AML-193 (cell line): Measurements from ENCODE around the gene MRPS18A.
"Not testable (repeated sequence)": the region's sequence is repeated elsewhere in the genome, so short reads cannot be mapped to it uniquely, and the experiment has no call there.

Experiments used
- DNase-seq, 2 experiments: peaks; one replicate each; lab custom pipeline; 2025; lab: John Stamatoyannopoulos, UW

The MRPS18A gene

DNA sequence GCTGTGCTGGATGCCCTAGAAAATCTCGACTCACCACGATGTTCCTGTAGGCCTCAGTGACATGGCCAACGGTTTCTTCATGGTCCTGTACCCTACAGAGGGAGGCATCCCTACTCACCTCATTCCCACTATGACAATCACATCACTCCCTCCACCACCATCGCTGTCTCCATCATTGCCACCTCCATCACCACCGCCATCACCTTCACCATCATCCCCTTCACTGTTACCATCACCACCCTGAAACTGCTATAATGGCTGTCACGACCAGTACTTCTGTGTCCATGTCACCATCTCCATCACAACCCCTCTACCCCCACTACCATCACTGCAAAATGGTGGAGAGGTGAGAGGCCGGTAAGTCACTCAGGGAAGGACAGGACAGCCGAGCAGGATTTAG lies 29.8 kb upstream of the MRPS18A start:
- no peak for DNase-seq

DNA sequence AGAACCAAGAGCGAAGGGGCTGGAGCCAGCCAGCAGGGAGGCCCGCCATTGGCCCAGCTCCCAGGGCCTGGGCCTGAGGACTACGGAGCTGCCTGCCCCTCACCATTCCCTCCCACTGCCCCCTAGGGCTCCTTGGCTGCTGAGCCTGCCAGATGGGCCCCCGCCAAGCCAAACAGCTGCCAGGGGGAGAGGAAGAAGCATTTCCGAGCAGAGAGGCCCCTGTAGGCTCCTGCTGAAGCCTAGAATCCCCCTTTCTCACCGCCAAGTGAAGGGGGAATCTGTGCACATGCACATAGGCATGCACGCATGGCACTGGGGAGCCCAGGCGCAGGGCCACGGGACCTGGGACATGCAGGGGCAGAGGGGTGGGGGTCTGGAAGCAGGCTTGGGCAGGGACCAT lies 28.5 kb upstream of the MRPS18A start:
- no peak for DNase-seq

DNA sequence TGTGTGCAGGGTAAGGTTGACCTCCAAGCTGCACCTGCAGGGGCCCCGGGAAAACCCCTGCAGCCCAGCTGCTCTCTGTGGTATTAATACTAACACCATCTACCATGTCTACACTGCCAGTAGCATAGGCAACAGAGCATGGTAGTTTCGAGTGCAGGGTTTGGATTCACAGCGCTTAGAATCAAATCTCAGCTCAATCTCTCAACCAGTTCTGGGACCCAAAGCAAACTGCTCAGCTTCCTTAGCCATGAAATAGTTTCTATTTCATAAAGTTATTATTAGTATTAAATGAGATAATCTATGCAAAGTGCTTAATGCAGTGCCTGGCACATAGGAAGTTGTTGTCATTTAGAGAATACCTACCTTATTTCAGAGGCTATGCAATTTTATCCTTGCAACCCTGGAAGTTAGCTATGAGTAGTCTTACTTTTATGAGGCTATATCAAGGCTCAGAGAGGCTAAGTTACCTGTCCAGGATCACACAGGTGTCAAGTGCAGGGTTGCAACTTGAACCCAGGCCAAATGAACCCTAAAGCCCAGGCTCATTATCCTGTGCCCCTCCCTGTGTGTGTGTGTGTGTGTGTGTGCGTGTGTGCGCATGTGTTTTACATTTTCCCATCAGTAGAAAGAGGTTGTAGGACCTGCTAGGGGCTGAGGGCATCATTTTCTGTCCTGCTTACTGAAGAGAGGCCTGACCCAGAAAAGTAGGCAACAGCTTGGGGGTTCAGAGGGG lies 27.6 kb upstream of the MRPS18A start:
- no peak for DNase-seq

DNA sequence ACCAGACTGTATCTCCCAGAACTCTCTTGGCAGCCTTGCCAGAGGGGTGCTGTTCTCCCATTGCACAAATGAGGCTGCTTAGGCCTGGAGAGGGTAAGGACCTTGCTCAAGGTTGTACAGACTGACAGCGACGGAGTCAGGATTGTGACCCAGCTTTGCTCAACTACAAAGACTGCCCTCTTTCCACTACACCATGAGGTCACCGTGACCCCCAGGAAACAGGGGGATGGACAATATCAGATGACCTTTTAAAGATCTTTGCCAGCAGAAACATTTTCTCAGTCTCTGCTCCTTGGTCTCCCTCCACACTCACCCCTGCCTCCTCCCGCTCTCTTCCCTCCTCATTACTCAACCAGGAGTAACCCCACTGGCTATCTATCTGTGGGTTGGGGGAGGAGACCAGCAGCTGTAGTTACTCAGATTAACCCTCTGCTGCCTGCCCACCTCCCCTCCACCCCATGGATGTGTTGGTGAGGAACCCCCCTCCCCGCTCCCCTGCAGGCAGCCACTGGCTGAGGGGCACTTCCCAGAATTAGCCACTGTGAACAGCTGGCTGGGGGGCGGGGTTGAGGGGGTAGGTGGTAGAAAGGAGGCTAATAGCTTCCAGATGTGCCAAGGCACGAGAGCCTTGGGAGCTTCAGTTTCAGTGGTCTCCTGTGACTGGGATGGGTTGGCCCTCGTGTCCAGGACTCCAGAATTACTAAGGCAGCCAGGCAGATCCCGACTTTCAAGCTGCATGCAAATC lies 26.9 kb upstream of the MRPS18A start:
- DNase-seq, result no peak

DNA sequence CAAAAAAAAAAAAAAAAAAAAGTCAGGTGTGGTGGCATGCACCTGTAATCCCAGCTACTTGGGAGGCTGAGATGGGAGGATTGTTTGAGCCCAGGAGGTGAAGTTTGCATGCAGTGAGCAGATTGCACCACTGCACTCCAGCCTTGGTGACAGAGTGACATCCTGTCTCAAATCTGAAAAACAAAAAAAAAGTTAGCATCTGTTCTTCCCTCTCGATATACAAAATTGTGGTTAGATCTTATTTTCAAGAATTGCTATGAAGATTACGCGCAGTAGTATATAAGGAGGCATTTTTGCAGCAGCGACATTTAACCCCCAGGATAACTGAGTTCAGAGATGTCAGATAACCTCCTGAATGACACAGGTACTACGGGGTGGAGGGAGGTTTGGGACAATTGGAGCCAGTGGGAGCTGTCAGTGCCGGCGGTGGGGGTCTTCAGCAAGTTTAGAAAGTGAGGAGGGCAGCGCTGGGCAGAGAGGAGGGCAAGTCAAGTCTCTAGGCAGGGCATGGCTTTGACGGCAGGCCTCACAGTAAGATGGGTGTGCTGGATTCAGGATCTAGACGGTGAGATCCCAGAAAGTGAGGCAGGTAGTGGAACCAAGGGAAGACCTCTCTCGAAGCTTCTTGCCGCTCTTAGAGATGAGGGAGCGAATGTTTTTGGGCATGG lies 26.2 kb upstream of the MRPS18A start:
- DNase-seq, result no peak

DNA sequence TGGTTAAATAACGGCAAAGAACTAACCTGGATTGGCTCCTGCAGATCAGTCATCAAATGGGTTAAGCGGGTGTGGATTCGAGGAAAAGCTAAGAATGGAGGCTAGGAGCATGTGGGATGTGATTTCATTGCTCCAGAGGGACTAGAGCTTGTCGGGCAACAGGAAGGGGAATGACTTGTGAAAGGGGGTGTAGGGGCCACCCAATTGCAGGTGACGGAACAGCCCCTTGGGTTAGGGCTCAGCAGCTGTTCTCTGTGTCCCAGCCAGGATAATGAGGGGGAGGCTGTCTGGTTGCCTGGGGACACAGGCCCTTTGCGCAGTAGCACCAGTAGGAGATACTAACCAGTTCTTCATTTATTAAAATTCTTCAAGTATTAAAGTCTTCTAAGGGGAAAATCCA lies 25.0 kb upstream of the MRPS18A start:
- DNase-seq, result no peak

DNA sequence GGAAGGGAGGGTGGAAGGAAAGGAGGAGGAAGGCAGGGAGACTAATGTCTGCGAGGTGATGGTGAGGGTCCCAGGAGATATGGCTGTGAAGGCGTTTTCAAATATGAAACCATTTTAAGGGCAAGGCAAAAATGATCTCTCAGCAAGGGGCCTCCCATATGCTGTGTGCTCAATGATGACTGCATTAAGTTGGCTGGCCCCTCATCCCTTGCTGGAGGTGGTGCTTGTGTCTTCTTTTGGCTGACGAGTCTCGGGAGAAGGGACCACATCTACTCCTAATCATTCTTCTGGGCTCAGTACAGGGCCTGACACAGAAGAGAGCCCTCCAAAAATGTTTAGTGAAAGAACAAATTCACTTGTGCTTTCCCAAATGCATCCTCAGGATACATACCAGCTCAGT lies 23.0 kb upstream of the MRPS18A start:
- no peak for DNase-seq

DNA sequence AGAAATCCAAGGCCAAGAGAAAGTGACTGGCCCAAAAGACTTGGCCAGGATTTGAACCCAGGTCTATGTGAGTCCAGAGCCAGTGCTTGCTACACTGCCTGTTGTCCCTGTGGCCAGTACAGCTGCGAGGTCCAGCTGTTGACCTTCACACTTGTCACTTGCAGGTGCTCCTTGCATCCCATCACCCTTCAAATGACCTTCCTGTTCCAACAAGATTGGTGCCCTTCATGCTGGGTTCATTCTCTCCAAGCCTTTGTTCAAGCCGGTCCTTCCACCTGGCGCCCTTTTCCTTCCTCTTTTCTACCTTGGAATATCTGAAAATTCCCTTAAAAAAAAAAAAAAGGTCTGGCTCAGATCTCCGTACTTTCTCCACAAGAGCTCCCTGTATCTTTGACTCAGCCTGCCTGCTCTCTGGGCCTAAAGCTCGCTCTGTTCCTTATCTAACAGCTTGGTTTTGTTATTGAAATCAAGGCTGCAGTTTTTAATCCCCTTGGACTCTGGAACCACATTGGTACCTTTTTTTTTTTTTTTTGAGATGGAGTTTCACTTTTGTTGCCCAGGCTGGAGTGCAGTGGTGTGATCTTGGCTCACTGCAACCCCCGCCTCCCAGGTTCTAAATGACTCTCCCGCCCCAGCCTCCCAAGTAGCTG lies 22.2 kb upstream of the MRPS18A start:
- no peak for DNase-seq

DNA sequence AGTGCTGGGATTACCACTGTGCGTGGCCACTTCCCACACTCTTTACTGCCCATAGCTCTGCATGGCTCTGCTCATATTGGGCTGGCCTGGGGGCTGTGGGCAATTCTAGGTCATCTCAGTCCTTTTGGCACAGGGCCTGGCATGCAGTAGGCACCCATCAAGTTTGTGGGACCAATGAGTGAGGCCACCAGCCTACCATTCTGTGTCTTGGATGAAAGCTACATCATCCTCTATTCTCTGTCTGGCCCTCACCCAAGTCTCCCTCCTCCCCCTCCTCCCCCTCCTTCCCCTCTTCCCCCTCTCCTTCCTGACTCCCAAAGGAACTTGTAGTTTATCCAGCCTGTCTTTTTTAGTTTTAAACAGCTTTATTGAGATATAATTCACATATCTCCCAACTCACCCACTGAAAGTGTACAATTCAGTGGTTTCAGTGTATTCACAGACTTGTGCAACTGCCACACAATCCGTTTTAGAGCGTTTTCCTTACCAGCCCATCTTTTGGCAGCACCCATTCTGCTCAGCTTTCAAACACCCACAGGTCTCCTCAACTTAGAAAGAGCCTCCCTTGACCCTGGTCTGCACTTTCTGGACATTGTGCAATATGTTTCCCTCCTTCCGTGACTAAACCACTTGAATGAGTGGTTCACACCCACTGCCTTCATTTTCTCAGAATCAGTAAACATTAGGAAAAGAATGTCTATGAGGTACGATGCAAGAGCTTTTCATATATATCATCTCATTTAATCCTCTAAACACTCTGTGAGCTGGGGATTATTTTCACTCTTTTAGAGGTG lies 21.5 kb upstream of the MRPS18A start:
- DNase-seq, result peak; percentile 81 to 85

DNA sequence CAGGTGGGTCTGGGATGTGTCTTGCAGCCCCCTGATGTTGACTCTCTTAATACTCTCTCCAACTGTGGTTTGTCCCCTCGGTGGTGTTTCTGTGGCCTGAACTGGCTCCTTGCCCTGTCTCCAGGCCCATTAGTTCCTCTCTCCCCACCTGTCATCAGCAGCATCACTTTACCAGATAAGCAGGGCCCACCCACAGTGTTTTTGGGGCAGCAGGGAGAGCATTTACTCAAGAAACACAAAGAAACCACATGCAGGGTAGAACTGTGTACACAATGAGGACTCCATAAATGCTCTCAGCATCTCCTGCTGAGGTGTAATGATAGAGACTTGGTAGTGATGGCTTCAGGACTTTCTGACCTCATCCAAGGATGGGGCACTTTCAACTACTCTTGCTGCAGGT lies 20.2 kb upstream of the MRPS18A start:
- DNase-seq, result no peak

DNA sequence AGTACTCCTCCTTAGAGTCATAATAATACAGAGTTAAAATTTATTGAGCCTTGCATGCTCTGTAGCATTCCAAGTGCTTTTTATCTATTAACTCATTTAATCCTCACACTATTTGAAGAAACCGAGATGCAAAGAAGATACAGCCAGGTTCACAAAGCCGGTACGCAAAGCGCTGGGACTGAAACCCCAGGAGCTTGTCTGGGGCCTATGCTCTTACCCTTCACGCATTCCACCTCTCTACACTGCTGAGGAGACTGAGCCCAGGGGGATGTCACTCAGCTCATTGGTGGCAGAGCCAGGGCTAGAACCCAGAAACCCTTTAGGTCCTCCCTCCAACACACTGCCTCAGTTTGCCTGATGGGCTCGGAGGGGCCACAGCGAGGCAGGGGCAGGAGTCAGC lies 19.7 kb upstream of the MRPS18A start:
- no peak for DNase-seq

DNA sequence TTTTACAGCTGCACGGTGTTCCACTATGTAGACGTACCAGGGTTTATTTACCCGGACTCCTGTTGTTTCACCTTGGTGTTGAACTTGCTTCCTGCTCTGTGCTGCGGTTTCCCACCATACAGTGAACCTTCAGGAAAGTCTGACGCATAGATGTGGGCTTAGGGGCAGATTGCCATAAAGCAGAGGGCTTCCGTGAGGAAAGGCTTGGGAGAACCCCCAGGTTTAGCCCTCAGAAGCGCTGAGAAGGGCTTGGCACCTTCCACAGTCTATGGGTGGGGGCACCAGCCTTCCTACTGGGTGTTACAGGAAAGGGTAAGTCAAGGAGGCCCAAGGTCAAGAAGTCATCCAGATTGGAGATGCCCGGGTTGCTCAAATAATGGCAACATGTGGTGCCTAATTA lies 19.2 kb upstream of the MRPS18A start:
- no peak for DNase-seq

DNA sequence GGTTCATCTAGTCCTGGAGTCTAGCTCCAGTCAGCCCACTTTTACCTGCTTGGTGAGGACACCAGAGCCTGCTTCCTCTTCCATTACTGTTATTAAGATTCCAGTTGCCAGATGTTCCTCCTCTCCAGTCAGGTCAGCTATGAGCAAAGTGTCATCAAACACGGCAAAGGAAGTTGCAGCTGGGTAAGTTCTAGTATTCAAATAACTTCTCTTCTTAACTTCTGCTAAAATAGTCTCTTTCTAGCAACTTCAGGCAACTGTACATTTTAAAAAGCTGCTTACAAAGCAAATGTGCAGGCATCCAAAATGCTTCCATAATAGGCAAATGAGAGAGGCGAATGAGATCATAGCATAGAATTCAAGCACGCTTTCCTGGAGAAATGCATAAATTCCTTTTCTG lies 18.4 kb upstream of the MRPS18A start:
- DNase-seq, result peak; percentile 90 to 91

DNA sequence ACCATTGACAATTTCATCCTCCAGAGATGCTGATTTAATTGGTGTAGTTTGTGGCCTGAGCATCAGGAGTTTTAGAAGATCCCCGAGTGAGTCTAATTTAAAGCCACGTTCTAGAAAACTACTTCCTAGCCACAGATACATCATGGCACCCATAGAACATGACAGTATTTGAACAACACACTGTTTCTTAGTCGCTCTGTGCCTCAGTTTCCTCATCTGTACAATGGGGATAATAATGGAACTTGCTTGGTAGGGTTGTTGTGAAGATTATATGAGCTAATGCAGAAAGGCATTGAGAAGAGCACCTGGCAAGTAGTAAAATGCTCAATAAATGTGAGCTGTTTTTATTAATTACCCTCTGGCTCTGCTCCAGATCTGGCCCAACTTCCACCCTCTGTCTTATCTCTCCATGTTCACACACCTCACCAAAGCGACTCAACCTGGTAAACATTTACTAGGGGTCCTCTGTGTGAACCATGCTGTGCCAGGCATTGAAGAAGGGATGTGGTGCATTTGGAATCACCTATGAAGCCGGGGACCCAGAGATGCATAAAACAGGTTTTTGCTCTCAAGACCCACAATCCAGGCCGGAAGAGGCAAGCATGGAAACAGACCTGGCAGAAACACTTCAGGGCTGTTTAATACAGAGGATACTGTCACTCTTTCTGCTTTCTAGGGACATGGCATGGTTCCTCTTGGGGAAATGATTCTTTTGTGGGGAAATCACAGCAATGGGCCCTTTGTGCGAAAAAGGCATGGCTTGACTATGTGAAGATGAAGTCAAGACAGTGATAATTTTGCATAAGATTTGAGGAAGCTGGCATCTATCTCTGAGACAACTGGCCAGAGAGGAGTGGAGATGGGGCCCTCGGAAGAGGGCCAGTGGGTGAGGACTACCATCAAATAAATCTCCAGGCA lies 16.2 kb upstream of the MRPS18A start:
- no peak for DNase-seq

DNA sequence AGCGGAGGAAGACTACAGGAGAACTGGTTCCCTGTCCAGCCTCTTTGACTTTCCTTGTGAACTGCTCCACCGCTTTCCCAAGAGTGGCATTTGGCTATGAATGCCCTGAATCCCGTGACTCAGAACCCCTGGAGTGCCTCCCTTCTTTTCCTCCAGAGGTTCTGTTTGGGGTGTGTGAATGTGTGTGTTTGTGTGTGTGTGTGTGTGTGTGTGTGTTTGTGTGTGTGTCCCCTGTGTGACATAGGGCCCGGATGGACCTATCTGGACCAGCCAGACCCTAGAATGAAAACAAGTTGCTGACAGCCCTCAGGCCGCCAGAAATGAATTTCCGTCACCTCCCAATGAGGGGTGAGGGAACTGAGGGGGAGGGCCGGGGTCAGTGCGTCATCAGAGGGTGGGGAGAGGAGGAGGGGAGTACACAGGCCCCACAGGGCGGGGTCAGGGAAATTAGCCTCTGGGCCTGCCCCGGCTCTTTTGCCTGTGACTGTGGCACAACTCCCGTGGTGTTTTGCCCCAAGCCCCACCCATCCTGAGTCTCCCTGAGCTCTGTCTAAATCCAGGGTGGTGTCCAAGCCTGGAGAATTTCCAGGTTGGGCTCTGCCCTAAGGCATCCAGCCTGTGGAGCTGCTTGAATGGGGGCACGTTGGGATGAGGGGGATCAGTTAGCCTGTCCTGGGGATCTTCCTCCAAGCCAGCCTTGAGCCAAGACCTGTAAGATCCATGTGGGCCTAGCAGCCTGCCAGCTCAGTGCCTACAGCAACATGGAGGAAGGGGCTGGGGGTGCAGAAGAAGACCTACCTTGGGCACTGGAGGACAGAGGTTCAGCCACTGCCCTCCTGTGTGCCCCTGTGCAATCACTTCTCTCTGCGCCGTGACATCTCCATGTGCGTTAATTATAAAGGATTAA lies 15.2 kb upstream of the MRPS18A start:
- no peak for DNase-seq

DNA sequence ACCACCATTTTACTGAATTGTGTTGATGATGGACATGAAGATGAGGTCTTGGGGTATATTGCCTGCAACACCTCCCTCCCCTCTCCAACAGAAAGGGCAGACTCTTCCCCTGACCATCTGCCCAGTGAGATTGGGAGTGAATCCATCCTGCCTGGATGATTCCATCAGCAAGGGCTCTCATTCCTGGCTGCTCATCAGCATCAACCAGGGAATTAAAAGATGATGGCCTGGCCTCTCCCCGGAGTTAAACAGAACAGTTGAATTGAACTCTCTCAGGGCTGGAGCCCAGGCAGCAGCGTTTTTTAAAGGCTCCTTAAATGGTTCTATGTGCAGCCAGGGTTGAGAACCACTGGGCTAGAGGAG lies 14.6 kb upstream of the MRPS18A start:
- no peak for DNase-seq

DNA sequence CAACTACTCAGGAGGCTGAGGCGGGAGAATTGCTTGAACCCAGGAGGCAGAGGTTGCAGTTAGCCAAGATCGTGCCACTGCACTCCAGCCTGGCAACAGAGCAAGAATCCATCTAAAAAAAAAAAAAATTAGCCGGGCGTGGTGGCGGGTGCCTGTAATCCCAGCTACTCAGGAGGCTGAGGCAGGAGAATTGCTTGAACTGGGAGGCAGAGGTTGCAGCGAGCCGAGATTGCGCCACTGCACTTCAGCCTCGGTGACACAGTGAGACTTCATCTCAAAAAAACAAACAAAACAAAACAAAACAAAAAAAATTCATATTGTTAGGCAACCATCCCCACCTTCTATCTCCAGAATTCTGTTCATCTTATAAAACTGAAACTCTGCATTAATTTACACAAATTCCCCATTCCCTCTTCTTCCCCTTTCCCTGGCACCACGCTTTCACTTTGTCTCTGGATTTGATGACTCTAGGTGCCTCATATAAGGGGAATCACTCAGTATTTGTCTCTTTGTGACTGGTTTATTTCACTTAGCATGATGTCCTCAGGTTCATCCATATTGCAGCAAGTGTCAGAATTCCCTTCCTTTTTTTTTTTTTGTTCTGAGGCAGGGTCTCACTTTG lies 13.5 kb upstream of the MRPS18A start:
- DNase-seq, result not testable (repeated sequence)

DNA sequence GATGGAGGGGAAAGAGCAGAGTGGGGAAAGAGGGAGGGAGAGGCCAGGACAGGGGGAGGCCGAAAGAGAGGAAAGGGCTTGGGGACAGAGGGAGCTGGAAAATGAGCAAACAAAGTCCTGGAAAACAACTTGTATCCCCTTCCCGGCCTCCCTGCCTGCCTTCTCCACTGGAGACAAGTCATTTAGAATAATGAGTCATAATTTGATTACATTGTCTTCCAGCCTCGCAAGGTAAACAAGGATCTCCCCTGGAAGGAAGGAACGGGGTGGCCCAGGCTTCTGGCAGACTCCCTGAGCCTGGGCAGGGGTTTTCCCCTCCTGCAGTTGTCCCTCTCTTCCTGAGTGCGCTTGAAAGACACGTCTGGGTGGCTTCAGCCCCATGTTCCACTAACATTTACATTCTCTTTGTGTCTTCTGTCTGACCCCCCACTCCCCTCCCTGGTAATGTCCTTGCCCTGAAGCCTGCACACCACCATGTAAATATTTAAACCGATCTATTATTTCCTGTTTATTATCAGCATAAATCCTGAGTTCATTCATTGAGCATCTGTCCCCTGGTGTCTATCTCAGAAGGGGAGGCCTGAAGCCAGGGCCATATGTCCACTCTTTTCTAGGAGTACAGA lies 12.1 kb upstream of the MRPS18A start:
- no peak for DNase-seq
